C4-2B (cell line): ENCODE results near the gene LDLRAD3.

Source experiments
- ZFX ChIP-seq: fragments of 450-650 bp; IDR thresholded peaks from 2 replicates; pipeline ENCODE4 v1.6.1; 2017
- TF ChIP-seq, protein P1 (sequence below): fragments of 450-650 bp; conservative IDR thresholded peaks from 2 replicates; pipeline ENCODE4 v1.5.1; 2017; ENCODE audit warnings: mild to moderate bottlenecking

GRCh38 chr11:36030731-36031281 lies 86.9 kb downstream of the LDLRAD3 start:
- TF ChIP-seq, protein P1, sequence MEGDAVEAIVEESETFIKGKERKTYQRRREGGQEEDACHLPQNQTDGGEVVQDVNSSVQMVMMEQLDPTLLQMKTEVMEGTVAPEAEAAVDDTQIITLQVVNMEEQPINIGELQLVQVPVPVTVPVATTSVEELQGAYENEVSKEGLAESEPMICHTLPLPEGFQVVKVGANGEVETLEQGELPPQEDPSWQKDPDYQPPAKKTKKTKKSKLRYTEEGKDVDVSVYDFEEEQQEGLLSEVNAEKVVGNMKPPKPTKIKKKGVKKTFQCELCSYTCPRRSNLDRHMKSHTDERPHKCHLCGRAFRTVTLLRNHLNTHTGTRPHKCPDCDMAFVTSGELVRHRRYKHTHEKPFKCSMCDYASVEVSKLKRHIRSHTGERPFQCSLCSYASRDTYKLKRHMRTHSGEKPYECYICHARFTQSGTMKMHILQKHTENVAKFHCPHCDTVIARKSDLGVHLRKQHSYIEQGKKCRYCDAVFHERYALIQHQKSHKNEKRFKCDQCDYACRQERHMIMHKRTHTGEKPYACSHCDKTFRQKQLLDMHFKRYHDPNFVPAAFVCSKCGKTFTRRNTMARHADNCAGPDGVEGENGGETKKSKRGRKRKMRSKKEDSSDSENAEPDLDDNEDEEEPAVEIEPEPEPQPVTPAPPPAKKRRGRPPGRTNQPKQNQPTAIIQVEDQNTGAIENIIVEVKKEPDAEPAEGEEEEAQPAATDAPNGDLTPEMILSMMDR, result no peak
- TF ChIP-seq ZFX, result no peak
